NT2/D1 (cell line): ENCODE measurements around the gene ADAMTS4.

ENCODE experiments used
- SUZ12 ChIP-seq: IDR thresholded peaks from 2 replicates; pipeline ENCODE4 v1.6.1; 2011; ENCODE audit not compliant: insufficient read length, insufficient read depth; ENCODE audit errors: extremely low read depth
- ZNF274 ChIP-seq: IDR thresholded peaks from 2 replicates; pipeline ENCODE4 v1.6.1; 2011; ENCODE audit warnings: mild to moderate bottlenecking, low read depth, low read length

DNA sequence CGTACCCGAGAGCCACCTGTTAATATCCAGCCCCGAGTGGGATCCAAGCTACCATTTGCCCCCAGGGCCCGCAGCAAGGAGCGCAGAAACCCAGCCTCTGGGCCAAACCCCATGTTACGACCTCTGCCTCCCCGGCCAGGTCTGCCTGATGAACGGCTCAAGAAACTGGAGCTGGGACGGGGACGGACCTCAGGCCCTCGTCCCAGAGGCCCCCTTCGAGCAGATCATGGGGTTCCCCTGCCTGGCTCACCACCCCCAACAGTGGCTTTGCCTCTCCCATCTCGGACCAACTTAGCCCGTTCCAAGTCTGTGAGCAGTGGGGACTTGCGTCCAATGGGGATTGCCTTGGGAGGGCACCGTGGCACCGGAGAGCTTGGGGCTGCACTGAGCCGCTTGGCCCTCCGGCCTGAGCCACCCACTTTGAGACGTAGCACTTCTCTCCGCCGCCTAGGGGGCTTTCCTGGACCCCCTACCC, 38.1 kb downstream of the ADAMTS4 start:
- TF ChIP-seq ZNF274 (no peak), SUZ12 (no peak)
